MM.1S (cell line): Measurements from ENCODE around the gene AURKB.

Experiments
- EZH2phosphoT487 ChIP-seq: fragments of 300-600 bp; sonication (generic); IDR thresholded peaks from 2 replicates; pipeline ENCODE4 v1.6.1; 2018; ENCODE audit warnings: antibody characterized with exemption, low read length
- TF ChIP-seq, protein P1 (sequence below): fragments of 300-600 bp; sonication (generic); IDR thresholded peaks from 2 replicates; pipeline ENCODE4 v1.5.1; 2016; ENCODE audit warnings: antibody characterized with exemption, low read length, mixed read lengths

DNA sequence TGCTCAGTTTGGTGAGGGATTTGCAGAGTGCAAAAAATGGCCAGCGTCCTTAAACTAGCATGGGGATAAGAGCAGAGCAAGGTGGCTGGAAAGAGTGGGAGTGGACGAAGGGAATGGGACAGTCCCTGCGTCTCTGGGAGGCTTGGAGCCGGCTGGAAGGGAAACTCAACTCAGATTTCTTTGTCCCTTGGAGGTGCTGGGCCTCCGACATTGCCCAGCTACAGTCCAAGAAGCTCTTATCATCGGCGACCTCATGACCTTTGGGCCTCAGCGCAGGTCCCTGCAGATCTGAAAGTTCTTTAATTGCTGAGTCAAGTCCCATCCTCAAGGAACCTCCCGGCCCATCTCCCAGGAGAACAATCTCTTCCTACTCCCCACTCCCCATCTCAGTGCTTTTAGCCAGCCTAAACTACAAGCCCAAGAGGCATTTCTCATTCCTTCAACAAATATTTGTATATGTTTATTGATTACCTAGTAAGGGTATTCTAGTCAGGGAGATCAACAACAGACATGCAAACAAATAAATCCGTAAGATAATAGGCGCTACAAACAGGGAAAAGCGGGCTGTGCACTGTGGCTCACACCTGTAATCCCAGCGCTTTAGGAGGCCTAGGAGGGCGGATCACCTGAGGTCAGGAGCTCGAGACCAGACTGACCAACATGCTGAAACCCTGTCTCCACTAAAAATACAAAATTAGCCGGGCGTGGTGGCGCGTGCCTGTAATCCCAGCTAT, 33.2 kb downstream of the AURKB start:
- TF ChIP-seq, protein P1, sequence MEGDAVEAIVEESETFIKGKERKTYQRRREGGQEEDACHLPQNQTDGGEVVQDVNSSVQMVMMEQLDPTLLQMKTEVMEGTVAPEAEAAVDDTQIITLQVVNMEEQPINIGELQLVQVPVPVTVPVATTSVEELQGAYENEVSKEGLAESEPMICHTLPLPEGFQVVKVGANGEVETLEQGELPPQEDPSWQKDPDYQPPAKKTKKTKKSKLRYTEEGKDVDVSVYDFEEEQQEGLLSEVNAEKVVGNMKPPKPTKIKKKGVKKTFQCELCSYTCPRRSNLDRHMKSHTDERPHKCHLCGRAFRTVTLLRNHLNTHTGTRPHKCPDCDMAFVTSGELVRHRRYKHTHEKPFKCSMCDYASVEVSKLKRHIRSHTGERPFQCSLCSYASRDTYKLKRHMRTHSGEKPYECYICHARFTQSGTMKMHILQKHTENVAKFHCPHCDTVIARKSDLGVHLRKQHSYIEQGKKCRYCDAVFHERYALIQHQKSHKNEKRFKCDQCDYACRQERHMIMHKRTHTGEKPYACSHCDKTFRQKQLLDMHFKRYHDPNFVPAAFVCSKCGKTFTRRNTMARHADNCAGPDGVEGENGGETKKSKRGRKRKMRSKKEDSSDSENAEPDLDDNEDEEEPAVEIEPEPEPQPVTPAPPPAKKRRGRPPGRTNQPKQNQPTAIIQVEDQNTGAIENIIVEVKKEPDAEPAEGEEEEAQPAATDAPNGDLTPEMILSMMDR, result no peak
- no peak for TF ChIP-seq EZH2phosphoT487
